ENCODE measurements around the gene DNPH1.

DNA sequence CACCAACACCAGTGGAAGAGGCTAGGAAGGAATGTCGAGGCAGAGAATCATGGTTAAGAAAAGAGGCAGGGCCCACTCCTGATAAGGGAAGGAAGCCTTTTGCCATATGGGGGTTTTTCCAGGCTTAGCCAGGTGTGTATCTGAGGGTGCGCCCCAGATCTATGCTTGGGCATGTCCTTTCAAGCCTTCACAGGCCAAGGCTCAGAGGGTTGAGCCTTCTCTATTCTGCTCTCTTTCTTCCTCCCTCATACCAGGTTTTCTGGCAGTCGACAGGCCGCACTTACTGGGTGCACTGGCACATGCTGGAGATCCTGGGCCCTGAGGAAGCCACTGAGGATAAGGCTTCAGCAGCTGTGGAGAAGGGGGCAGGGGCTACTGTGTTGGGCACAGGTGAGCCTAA is 42.6 kb downstream of the DNPH1 start:
- TF ChIP-seq, protein P1, sequence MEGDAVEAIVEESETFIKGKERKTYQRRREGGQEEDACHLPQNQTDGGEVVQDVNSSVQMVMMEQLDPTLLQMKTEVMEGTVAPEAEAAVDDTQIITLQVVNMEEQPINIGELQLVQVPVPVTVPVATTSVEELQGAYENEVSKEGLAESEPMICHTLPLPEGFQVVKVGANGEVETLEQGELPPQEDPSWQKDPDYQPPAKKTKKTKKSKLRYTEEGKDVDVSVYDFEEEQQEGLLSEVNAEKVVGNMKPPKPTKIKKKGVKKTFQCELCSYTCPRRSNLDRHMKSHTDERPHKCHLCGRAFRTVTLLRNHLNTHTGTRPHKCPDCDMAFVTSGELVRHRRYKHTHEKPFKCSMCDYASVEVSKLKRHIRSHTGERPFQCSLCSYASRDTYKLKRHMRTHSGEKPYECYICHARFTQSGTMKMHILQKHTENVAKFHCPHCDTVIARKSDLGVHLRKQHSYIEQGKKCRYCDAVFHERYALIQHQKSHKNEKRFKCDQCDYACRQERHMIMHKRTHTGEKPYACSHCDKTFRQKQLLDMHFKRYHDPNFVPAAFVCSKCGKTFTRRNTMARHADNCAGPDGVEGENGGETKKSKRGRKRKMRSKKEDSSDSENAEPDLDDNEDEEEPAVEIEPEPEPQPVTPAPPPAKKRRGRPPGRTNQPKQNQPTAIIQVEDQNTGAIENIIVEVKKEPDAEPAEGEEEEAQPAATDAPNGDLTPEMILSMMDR (IDR thresholded peaks at IDR 0.05), result no peak
- TF ChIP-seq POLR2A (IDR thresholded peaks at IDR 0.05), result no peak

Measured in body of pancreas (tissue), 4 donors.